ENCODE data around the gene GSPT2.
"Not testable (repeated sequence)": the region's sequence is repeated elsewhere in the genome, so short reads cannot be mapped to it uniquely, and the experiment has no call there.

GRCh38 chrX:51712943-51713647 is 30.1 kb upstream of the GSPT2 start:
- TF ChIP-seq POLR2A (IDR thresholded peaks at IDR 0.05; ENCODE audit: low read length); GATA1 (IDR thresholded peaks at IDR 0.05; ENCODE audit: low read depth, low read length): not testable (repeated sequence)
